H1 (cell line): ENCODE measurements around the gene TAF6. TPM values are rescaled to one million over a fixed set of nuclear protein-coding genes. Genes with fewer than 3 reads are reported as not detected.

Source experiments
- CTCF ChIA-PET: fragments of 300-600 bp; sonication (Branson Sonifier 250); formaldehyde crosslinking; loops from one replicate; lab custom pipeline; 2021; ENCODE audit not compliant: partially characterized antibody; lab: Charles Lee
- POLR2A ChIA-PET: fragments of 300-600 bp; sonication (Branson Sonifier 250); formaldehyde crosslinking; loops from one replicate; lab custom pipeline; 2021; ENCODE audit warnings: inconsistent platforms; ENCODE audit not compliant: partially characterized antibody; lab: Charles Lee
- DNase-seq, 2 experiments: peaks; one replicate each; pipeline versions ENCODE4 v3.0.0 to v3.0.0-alpha.2; 2010 to 2022; ENCODE audit warnings: low spot score in 2 of 2, low read depth in 1 of 2, mixed read lengths in 1 of 2
- FAIRE-seq: peaks from 2 replicates; lab custom pipeline; 2011; peaks lifted over from hg19 to GRCh38; lab: Jason Lieb, UNC
- H2AFZ ChIP-seq: 2 replicates; pipeline ENCODE4 v1.8.1; 2012; ENCODE audit warnings: low read length, inconsistent platforms
- H2AK5ac ChIP-seq: 2 replicates; pipeline ENCODE4 v1.6.1; 2013; ENCODE audit warnings: low read depth, low read length
- H2BK120ac ChIP-seq: replicated peaks from 2 replicates; pipeline ENCODE3; 2013; ENCODE audit warnings: low read depth, low read length, inconsistent platforms
- H2BK12ac ChIP-seq: 2 replicates; pipeline ENCODE4 v1.6.1; 2013; ENCODE audit warnings: low read depth, low read length
- H2BK15ac ChIP-seq: 2 replicates; pipeline ENCODE4 v1.6.1; 2013; ENCODE audit warnings: low read length
- H2BK20ac ChIP-seq: 2 replicates; pipeline ENCODE4 v1.6.1; 2013; ENCODE audit warnings: low read length
- H2BK5ac ChIP-seq: 2 replicates; pipeline ENCODE4 v1.6.1; 2013; ENCODE audit warnings: low read depth, low read length
- H3K14ac ChIP-seq: 2 replicates; pipeline ENCODE4 v1.6.1; 2013; ENCODE audit warnings: inconsistent platforms; ENCODE audit not compliant: insufficient read length
- H3K18ac ChIP-seq: 2 replicates; pipeline ENCODE4 v1.6.1; 2013; ENCODE audit warnings: low read length; ENCODE audit errors: extremely low read depth
- H3K23ac ChIP-seq: 2 replicates; pipeline ENCODE4 v1.6.1; 2013; ENCODE audit warnings: inconsistent platforms; ENCODE audit not compliant: insufficient read length
- H3K23me2 ChIP-seq: 2 replicates; pipeline ENCODE4 v1.6.1; 2013; ENCODE audit warnings: low read depth, low read length
- H3K27ac ChIP-seq: 2 replicates; pipeline ENCODE4 v1.6.1; 2011; ENCODE audit warnings: low read depth, low read length, inconsistent platforms
- H3K27me3 ChIP-seq, 4 experiments: replicated peaks in 1 of 4; 1 replicate in 1 of 4; 2 replicates in 3 of 4; pipeline versions ENCODE4 v1.6.1 to v1.8.1; 2011 to 2013; ENCODE audit warnings: low read length in 3 of 4, mild to moderate bottlenecking in 3 of 4, inconsistent platforms in 2 of 4, mixed read lengths in 2 of 4, moderate library complexity in 1 of 4; ENCODE audit not compliant: control insufficient read depth in 3 of 4, insufficient read depth in 3 of 4; ENCODE audit errors: extremely low read depth in 1 of 4
- H3K36me3 ChIP-seq, 4 experiments: 2 replicates each; pipeline versions ENCODE4 v1.6.1 to v1.8.1; 2011 to 2013; ENCODE audit warnings: mild to moderate bottlenecking in 4 of 4, low read length in 3 of 4, moderate library complexity in 2 of 4, control low read depth in 1 of 4, inconsistent platforms in 1 of 4; ENCODE audit not compliant: insufficient read depth in 4 of 4, control insufficient read depth in 2 of 4
- H3K4ac ChIP-seq: replicated peaks from 2 replicates; pipeline ENCODE3; 2013; ENCODE audit warnings: low read length, low read depth, mixed read lengths, inconsistent platforms; ENCODE audit not compliant: insufficient read length
- H3K4me1 ChIP-seq, 4 experiments: replicated peaks in 1 of 4; 1 replicate in 1 of 4; 2 replicates in 3 of 4; pipeline versions ENCODE4 v1.6.1 to v1.8.1; 2011 to 2013; ENCODE audit warnings: low read length in 3 of 4, inconsistent platforms in 2 of 4, mixed read lengths in 1 of 4; ENCODE audit not compliant: insufficient read depth in 4 of 4, control insufficient read depth in 3 of 4
- H3K4me2 ChIP-seq, 2 experiments: 2 replicates each; pipeline versions ENCODE4 v1.6.1 to v1.8.1; 2011 to 2013; ENCODE audit warnings: low read depth in 2 of 2, low read length in 2 of 2, control low read depth in 1 of 2, inconsistent platforms in 1 of 2, mild to moderate bottlenecking in 1 of 2; ENCODE audit not compliant: insufficient read depth in 1 of 2
- H3K4me3 ChIP-seq, 4 experiments: fragments of 200-600, 300-600 bp in 1 of 4; sonication (generic), shearing (Covaris generic), sonication (Bioruptor Twin) in 1 of 4; 2 replicates each; pipeline versions ENCODE4 v1.5.1 to v1.8.1; 2011 to 2016; ENCODE audit warnings: low read length in 4 of 4, low read depth in 3 of 4, control low read depth in 2 of 4, inconsistent platforms in 2 of 4, mild to moderate bottlenecking in 2 of 4, mixed read lengths in 1 of 4, moderate library complexity in 1 of 4; ENCODE audit not compliant: insufficient read depth in 2 of 4; ENCODE audit errors: extremely low read depth in 1 of 4
- H3K56ac ChIP-seq: replicated peaks from 2 replicates; pipeline ENCODE3; 2013; ENCODE audit warnings: low read depth, mild to moderate bottlenecking, mixed read lengths, low read length, inconsistent platforms; ENCODE audit not compliant: insufficient read length
- H3K79me1 ChIP-seq: 2 replicates; pipeline ENCODE4 v1.6.1; 2013; ENCODE audit warnings: low read depth, low read length, control low read depth
- H3K79me2 ChIP-seq, 2 experiments: 2 replicates each; pipeline versions ENCODE4 v1.6.1 to v1.8.1; 2012 to 2013; ENCODE audit warnings: low read length in 2 of 2, mild to moderate bottlenecking in 2 of 2, inconsistent platforms in 1 of 2; ENCODE audit not compliant: insufficient read depth in 2 of 2, control insufficient read depth in 1 of 2
- H3K9ac ChIP-seq, 4 experiments: replicated peaks in 1 of 4; 1 replicate in 1 of 4; 2 replicates in 3 of 4; pipeline versions ENCODE4 v1.6.1 to v1.8.1; 2011 to 2013; ENCODE audit warnings: low read depth in 3 of 4, low read length in 3 of 4, control low read depth in 2 of 4, mild to moderate bottlenecking in 2 of 4, moderate library complexity in 2 of 4, inconsistent platforms in 1 of 4; ENCODE audit errors: extremely low read depth in 1 of 4
- H3K9me3 ChIP-seq, 2 experiments: 2 replicates each; pipeline versions ENCODE4 v1.6.1 to v1.8.1; 2012 to 2013; ENCODE audit warnings: mild to moderate bottlenecking in 2 of 2, moderate library complexity in 2 of 2, control low read depth in 1 of 2, inconsistent platforms in 1 of 2, low read depth in 1 of 2, low read length in 1 of 2, mixed read lengths in 1 of 2; ENCODE audit not compliant: insufficient read depth in 2 of 2
- H4K20me1 ChIP-seq, 2 experiments: replicated peaks in 1 of 2; 2 replicates each; pipeline versions ENCODE3 to v1.8.1; 2011 to 2013; ENCODE audit warnings: inconsistent platforms in 2 of 2, low read length in 2 of 2, mild to moderate bottlenecking in 1 of 2; ENCODE audit not compliant: insufficient read depth in 2 of 2, control insufficient read depth in 1 of 2
- H4K5ac ChIP-seq: 2 replicates; pipeline ENCODE4 v1.6.1; 2013; ENCODE audit warnings: low read length, low read depth, mixed read lengths, inconsistent platforms; ENCODE audit not compliant: insufficient read length
- H4K8ac ChIP-seq: 2 replicates; pipeline ENCODE4 v1.8.0; 2013; ENCODE audit warnings: mild to moderate bottlenecking, moderate library complexity, low read length, inconsistent platforms; ENCODE audit not compliant: insufficient read depth; ENCODE audit errors: extremely low read depth
- H4K91ac ChIP-seq: replicated peaks from 2 replicates; pipeline ENCODE3; 2013; ENCODE audit warnings: low read length, mixed read lengths, inconsistent platforms; ENCODE audit not compliant: insufficient read length
- ASH2L ChIP-seq: fragments of 200-600, 300-600 bp; sonication (generic); IDR thresholded peaks from one replicate; pipeline ENCODE4 v1.7.1; 2017; ENCODE audit warnings: low read length
- KDM4A ChIP-seq: IDR thresholded peaks from one replicate; pipeline ENCODE4 v1.7.1; 2012; ENCODE audit warnings: low read depth, mild to moderate bottlenecking, moderate library complexity, low read length, inconsistent platforms; ENCODE audit not compliant: severe bottlenecking
- MAFK ChIP-seq: IDR thresholded peaks from 2 replicates; pipeline ENCODE4 v1.6.1; 2012; ENCODE audit warnings: low read depth, mild to moderate bottlenecking, improper control_type of control experiment, low read length
- POLR2AphosphoS5 ChIP-seq: IDR thresholded peaks from 2 replicates; pipeline ENCODE4 v1.6.1; 2011; ENCODE audit warnings: low read depth, low read length
- SIN3A ChIP-seq, 2 experiments: IDR thresholded peaks in 1 of 2; conservative IDR thresholded peaks in 1 of 2; 2 replicates each; pipeline ENCODE4 v1.6.1; 2011 to 2012; ENCODE audit warnings: low read length in 2 of 2, improper control_type of control experiment in 1 of 2, low read depth in 1 of 2, mild to moderate bottlenecking in 1 of 2
- TBP ChIP-seq: IDR thresholded peaks from 2 replicates; pipeline ENCODE4 v1.6.1; 2011; ENCODE audit warnings: low read depth, low read length, improper control_type of control experiment
- YY1 ChIP-seq: IDR thresholded peaks from 2 replicates; pipeline ENCODE4 v1.6.1; 2011; ENCODE audit warnings: low read depth, mild to moderate bottlenecking, low read length
- WGBS, 2 experiments: shearing (Covaris generic) in 1 of 2; methylation state at CpG; one replicate each; pipeline versions ENCODE4 v1.1.6 to v1.1.7; 2013 to 2015; ENCODE audit warnings: low lambda C conversion rate in 2 of 2, mixed read lengths in 2 of 2, inconsistent platforms in 1 of 2, low coverage in 1 of 2, missing lambda C conversion rate in 1 of 2; ENCODE audit not compliant: insufficient replicate concordance in 2 of 2, insufficient coverage in 1 of 2, insufficient read length in 1 of 2; ENCODE audit errors: extremely low coverage in 1 of 2, missing lambda C conversion rate in 1 of 2; 5-methylcytosine and 5-hydroxymethylcytosine counted together
- polyA plus RNA-seq, 7 experiments: library from polyadenylated mRNA; depleted of rRNA in 3 of 7; stranded (reverse) in 5 of 7; unstranded in 2 of 7; fragments of >200 nt in 5 of 7; fragments of 200-250 nt in 2 of 7; gene quantifications; 1 replicate in 5 of 7; 2 replicates in 1 of 7; 4 replicates in 1 of 7; pipeline versions ENCODE4 v1.2.1 to v1.2.3, GENCODE V29; 2011 to 2013; ENCODE audit warnings: missing spikeins in 2 of 7, mixed read lengths in 2 of 7
- total RNA-seq: library from RNA; stranded (reverse); fragmentation: NEBNext Ultra II Directional; extraction: Animal tissue kit (Norgen Biotek cat#: 25700); gene quantifications from 2 replicates; pipeline ENCODE4 v1.2.1, GENCODE V29; 2021

The TAF6 gene
- total and polyA plus RNA-seq, 2 of the 8 experiments (the other 6 are each of a cell fraction or from before 2014, with no cell fraction given) = 66.7 to 101 TPM

DNA sequence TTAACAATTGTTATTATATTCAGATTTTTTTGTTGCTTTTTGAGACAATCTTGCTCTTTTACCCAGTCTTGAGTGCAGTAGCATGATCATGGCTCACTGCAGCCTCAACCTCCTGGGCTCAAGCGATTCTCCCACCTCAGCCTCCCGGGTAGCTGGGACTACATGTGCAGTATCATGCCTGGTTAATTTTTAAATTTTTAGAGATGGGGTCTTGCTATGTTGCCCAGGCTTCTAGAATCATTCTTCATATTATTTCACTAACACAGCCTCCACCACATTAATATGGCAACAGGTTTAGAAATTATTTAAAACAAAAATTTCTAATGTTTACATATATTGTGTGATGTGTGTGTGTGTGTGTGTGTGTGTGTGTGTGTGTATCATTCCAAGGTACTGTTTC, 28.1 kb upstream of the TAF6 start:
- POLR2A ChIA-PET = interaction anchor here (0.7 to 2.2 kb wide), 8 partner anchors 9 to 65 kb away, joined by 3 to 17 read pairs (median 5); partner anchors contain the start of genes AP4M1, MBLAC1 and MCM7
- Histone ChIP-seq H3K27ac (no peak overlapping the region), H4K8ac (no peak overlapping the region), H4K5ac (no peak overlapping the region), H2BK5ac (no peak overlapping the region), H2AK5ac (no peak overlapping the region), H3K79me2 (peaks cover 0 to 12% of the 10 kb centered on the region in 2 experiments; a peak in 2 of 4 replicates)
- TF ChIP-seq YY1 (no peak), KDM4A (no peak), ASH2L (no peak), SIN3A (conservative IDR thresholded peaks at IDR 0.05 in 1 of 2, IDR thresholded peaks at IDR 0.05 in 1 of 2; ENCODE audit: low read depth in 1 of 2, low read length in 2 of 2) (no peak), POLR2AphosphoS5 (no peak), TBP (no peak), MAFK (no peak)
- TF ChIP-seq, all 59 proteins: peak for 0
- CTCF ChIA-PET = interaction anchor here (0.6 to 10.2 kb wide), 5 partner anchors 15 to 228 kb away, joined by 3 to 108 read pairs (median 5); no protein-coding TSS in a partner anchor
- Histone ChIP-seq H4K20me1 (peaks cover 0 to 1% of the 10 kb centered on the region in 2 experiments), H3K4ac (no peak overlapping the region), H3K4me1 (peaks cover 0 to 4% (median under 1%) of the 10 kb centered on the region in 4 experiments; a peak in 2 of 7 replicates), H3K36me3 (peaks cover 0 to 3% (median 1%) of the 10 kb centered on the region in 4 experiments; a peak in 3 of 8 replicates), H3K9me3 (no peaks in the 10 kb centered on the region), H3K14ac (no peak overlapping the region), H2BK12ac (no peak overlapping the region), H3K23ac (no peak overlapping the region), H3K9ac (no peak overlapping the region), H2BK15ac (no peak overlapping the region), H3K23me2 (peaks cover 3% of the 10 kb centered on the region), H2AFZ (no peak overlapping the region), H3K18ac (no peak overlapping the region), H3K27me3 (no peaks in the 10 kb centered on the region), H3K4me2 (no peak overlapping the region), H2BK20ac (no peak overlapping the region), H3K4me3 (no peak overlapping the region), H2BK120ac (no peak overlapping the region), H4K91ac (no peak overlapping the region), H3K79me1 (no peaks in the 10 kb centered on the region; the same call in 1 of the 2 replicates), H3K56ac (no peak overlapping the region)
- 96% methylated on average over 2 of the region's 2 CpGs; no CpG with 5 or more reads in 1 of the 2 experiments for WGBS, 2 experiments
- DNase-seq (no peak), FAIRE-seq (no peak)
